GF-D8 (cell line): Measurements from ENCODE around the gene SLC25A51.
A peak's percentile ranks its signal among the peaks of the same experiment; 100 is the strongest.

Experiments
- DNase-seq: peaks from one replicate; lab custom pipeline; 2025; lab: John Stamatoyannopoulos, UW

The SLC25A51 gene, protein sequence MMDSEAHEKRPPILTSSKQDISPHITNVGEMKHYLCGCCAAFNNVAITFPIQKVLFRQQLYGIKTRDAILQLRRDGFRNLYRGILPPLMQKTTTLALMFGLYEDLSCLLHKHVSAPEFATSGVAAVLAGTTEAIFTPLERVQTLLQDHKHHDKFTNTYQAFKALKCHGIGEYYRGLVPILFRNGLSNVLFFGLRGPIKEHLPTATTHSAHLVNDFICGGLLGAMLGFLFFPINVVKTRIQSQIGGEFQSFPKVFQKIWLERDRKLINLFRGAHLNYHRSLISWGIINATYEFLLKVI

DNA sequence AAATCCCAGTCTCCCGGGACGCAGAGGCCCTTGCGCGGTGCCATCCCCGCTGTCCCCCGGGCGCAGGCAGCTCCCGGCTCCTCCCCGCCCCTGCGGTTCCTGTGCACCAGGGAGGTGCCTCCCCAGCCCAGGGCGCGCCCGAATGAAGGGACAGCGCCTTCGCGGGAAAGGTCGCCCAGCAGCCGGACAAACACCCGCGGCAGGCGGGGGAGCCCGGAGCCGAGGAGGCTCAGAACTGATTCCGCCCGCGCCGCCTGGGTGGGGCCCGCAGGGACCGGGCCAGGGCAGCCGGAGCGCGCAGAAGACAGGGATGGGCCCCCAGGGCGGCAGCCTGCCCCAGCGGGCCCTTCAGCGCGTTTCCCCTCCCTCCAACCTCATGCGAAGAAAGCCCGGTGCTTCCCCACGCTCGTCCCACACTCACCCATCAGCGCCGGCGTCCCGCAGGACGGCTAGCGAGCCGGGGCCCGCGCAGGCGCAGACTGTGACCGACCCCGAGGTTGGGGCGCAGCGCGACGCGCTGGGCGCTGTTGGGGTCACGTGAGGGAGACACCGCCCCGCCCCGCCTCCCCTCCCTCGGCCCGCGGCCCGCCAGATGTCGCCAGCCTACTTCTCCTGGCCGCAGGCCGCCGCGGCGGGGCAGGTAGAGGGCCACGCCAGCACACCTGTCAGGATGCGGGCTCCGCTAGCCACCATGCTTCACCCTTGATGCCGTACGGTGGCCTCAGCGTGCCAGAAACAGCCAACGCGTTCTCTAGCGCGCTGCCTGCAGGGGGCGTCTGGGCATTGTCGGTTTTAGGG is at the start of gene SLC25A51:
TSS of gene SLC25A51 (minus strand) at position 481 of the 798 bp plus-strand sequence. CDS start 15,577 bp downstream, outside the sequence.
- DNase-seq, result peak; percentile 72

DNA sequence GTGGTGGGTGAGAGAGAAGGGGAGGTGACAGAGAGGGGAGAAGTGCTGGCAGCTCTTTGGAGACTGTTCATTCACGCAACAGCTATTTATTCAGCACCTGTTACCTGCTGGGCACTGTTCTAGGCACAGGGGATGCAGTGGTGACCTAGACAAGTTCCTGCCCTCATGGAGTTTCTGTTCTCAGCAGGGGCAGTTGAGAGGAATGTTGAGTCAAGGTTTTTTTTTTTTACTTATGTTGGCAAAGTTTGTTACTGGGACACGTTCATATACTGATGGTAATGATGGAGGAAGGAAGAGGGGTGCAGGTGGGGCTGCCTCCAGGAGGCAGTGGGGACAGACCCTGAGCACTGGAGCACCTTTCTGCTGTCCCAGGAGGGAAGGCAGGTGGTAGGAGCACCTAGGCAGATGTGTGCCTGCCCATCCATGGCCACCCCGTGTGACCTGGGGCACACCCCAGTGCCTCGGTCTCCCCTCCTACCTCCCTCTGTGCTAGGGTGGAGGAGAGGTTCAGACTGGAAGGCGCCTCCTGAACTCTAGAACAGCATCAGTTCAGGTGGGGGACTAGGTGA is 49.4 kb upstream of the SLC25A51 start:
- DNase-seq, result no peak

DNA sequence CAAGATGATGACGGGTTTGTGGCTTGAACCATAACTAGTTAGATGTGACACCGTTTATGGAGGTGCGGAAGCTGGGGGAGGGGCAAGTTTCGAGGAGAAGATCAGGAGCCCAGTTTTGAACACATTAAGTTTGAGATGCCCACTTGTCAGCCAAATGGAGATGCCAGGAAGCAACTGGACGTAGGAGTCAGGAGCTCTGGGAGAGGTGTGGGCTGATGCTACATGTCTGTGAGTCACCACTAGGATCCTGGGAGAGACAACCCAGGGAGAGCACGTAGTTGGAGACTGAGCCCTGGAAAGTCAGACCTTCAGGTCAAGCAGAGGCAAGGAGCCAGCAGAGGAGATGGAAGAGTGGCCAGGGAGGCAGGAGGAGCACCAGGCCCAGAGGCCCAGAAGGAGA is 48.8 kb upstream of the SLC25A51 start:
- DNase-seq, result no peak

DNA sequence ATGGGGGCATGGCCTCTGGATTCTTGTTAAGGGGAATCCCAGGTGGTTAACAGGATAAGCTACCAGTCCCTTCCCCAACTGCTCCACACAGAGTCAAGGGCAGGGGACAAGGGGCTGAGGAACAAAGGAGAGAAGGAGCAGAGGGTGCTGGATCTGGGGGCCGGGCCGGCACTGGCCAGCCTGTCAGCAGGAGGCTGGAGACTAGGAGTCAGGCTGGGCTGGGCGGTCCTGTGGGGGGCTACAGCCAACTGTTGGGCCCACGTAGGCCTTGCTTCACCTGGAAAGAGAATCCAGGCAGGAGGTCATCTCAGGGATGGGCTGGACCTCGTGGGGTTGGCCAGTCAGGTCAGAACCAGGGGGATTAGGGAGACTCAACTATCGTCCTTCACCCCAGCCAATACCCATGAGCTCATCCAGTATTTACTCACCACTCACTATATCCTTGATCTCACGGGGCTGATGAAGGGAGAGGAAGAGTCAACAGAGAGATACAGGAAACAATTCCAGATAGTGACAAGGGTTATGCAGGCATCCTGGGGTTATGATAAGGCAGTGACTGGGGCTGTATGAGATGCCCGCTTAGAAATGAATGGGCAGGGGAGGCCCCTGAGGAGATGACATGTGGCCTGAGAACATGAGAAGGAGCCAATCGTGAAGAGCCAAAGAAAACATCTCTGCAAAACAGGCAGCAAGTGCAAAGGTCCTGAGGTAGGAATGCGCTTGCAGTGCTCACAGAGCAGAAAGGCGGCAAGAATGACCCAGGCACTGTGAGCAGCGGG is 47.9 kb upstream of the SLC25A51 start:
- no peak for DNase-seq

DNA sequence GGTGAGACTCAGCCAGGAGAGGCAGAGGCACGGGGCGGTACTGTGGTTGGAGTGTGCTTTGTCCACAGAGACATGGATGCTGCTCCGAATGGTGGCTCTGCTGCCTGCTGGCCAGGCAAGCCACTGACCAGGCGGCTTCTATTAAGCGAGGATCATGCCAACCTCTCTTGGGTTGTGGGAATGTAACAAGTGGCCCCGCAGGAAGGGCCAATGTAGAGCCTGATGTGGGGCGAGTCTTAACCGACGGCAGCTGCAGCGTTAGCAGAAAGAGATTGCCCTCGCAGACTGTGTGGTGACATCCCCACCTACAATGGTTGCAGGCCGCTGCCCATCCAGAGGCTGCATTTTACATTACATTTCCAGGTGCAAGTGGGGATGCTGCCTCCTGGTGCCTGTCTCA is 46.6 kb upstream of the SLC25A51 start:
- no peak for DNase-seq

DNA sequence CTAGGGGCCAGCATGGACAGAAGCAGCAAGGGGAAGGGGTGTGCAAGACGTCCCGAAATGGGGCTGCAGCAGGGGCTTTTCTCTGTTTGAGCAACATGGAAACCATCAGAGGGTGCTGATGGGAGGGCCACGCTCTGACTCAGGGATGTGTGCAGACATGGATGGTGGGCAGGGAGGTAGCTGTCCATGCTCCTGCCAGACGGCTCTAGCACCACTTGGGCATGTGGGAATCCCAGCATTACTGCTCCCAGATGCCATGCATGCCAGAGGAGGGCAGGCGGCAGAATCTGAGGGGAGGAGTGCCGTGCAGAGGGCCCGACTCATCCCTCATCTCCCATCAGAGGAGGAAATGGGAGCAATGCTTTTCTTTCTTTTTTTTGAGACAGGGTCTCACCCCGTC is 45.6 kb upstream of the SLC25A51 start:
- no peak for DNase-seq

DNA sequence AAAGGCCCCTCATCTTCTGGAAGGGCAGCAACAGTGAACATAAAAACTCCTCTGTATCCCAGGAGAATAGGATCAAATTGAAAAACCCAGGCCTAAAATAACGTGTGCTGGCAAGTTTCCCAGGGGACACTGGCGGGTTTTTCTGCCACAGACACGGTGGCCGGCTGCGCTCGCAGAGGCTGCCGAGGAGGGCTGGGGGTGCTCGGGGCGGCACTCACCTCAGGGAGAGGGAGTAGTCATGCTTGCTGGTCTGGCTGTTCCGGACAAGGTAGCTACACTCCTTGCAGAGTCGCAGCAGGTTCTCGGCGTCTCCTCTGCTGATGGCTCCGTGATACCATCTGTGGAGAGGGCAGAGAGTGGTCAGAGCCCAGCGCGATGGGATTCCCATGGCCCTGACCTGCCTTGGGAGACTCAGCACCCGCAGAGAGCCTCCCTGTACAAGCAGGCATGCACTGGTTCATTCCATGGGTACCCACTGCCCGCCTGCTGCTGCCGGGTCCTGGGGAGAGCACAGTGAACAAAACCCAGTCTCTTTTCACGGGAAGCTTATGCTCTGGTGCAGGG is 44.6 kb upstream of the SLC25A51 start:
- no peak for DNase-seq

DNA sequence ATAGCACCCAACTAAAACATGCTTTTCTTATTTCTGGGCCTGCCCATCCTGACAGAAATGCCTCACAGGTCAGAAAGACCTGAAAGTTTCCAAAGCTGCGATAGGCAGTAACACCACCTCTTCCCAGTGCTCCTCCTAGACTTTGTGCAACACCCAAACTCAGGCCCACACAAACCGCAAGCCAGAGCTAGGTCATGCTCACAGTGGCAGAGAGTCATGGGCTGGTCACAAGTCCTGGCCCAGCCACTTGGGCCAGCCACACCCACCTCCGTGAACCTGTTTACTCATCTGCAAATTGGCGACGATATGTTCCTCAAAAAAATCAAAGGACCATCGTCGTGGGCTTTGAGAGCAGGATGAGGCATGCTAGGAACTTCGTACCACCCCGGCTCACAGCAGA is 44.0 kb upstream of the SLC25A51 start:
- no peak for DNase-seq

DNA sequence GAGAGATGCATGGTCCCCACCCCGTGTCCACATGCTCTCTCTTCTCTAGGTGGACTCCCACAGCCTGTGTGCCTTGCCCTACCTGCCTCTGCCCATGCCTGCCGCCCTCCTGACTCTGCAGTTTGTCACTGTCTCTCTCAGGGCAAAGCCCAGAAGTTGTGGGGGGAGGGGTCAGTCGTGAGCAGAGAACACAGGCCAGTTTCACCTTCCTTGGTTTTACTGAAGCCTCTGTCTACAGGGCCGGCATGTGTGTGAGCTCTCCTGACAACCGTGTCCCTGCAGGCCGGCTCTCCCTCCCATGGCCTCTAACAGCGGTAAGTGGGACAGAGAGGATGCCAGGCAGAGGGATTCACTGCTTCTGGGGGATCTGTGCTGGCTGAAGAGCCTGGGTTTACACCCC is 43.5 kb upstream of the SLC25A51 start:
- DNase-seq, result no peak

DNA sequence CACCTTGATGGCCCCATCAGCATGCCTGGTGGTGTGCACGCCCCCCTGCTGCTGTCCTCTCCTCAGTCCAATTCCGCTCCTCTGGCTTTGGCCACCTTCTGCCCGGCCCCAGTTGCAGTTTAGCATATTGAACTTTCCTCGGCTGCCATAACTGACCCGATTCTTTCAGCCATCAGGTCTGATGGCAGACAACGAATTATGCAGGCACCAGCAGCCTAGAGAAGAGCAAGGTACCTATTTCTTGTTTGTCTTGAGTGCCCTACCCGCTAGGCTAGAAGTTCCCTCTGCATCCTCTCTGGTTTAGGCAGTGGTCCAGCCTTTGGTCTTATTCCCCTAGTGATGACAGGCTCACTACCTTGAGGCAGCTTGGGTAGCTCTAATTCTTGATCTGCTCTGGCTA is 43.0 kb upstream of the SLC25A51 start:
- no peak for DNase-seq

DNA sequence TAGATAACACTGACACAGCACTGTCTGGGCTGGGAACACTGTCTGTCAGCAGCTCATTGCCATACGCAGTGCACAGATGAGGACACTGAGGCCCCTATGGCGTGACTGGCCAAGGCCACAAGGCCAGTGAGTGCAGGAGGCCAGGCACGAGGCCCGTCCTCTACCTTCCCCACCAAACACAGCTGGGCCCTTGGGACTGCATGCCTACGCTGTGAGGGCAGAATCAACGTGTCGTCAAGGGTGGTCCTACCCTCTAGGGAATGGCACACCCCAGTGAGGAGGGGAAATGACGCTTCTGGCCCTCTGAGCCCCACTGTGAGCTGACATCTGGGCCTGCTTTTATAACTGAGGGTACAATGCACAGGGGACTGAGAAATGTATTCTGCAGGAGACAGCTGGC is 42.1 kb upstream of the SLC25A51 start:
- DNase-seq, result no peak

DNA sequence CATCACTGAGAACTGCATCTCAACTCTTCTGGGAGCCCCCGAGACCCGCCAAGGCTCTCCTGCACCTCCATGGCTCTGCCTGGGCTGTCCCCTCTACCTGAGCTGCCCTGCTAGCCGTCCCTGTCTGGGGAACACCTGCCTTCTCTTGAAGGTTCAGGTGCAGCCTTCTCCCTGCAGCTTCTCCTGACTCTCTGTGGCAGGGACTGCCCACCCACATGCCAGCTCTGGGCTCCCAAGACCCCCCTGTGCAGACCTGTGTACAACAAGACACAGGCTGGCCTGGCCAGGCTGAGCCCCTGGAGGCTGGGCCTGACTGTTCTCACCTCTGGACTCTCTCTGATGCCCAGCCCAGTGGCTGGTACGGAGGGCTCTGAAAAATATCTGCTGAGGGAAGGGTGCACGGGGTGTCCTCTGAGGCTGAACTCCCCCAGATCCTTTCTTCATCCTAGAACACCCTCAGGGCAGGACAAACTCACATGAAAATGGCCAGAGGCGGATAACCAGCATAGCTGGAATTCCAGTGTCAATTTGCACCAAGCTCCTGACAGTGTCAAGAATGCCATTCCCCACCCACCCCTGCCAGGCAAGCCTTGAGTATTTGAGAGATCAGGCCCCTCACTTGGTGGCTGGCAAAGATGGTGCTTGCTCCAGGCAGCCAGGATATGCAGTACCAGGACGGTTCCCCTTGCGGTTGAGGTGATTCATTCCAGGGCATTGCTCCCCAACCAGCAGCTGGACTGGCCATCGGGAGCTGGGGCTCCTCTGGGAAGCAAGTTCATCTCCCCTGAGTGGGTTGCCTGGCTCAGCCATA is 40.9 kb upstream of the SLC25A51 start:
- DNase-seq, result no peak

DNA sequence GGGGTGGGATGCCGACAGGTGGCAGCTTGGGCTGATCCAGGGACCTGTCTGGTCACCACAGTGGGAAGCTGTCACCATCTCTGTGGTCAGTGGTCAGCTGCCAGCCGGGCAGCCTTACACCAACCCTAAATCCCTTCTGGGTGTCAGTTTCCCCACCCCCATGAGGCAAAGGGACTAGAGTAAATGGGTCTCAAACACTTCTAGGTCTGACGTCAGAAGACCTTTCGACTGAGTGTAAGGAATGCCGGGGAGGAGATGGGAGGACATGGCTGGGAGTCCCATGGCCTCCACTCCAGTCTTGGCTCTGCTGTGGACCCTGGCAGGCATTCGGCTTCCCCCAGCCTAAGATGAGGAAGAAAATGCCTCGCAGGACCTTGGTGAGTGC is 40.3 kb upstream of the SLC25A51 start:
- no peak for DNase-seq

DNA sequence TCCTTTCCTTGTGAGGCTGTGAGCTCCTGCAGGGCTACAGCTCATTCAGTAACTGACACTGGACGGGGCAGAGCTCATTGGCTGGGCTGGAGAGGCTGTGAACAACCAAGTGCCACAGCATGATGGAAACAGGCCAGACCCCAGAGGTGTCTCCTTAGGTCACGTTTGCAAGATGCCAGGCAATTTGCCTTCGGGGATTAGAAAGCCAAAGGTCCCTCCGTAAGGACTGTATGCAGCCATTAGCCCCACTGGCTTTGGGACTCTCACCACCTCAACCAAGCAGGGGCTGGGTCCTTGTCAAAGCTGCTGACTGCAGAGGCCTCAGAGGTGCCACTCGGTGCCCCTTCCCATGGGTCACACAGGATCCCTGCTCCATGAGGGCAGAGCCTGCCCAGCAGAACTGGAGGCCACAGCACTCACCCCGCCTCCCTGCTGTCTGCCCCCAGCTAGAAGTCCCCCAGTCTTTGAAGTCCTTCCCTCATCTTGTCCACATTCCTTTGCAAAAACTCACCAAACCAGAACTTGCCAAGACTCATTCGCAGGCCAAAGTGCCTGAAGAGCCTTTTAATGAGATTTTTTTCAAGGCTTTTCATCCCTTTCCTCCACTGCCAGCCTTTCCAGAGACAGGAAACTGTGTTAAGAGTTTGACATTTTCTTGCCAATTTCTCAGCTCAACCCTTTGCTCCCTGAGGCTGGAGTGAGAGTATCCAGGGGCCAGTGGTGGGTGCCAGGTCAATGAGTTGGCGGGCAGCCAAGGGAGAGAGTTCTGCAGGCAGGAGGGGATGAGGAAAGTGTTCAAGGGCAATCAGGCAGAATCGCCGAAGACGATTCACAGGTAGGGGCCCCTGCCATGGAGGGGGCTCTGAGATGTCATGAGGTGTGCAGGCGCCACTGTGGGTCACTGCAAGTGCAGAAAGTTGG is 39.7 kb upstream of the SLC25A51 start:
- no peak for DNase-seq

DNA sequence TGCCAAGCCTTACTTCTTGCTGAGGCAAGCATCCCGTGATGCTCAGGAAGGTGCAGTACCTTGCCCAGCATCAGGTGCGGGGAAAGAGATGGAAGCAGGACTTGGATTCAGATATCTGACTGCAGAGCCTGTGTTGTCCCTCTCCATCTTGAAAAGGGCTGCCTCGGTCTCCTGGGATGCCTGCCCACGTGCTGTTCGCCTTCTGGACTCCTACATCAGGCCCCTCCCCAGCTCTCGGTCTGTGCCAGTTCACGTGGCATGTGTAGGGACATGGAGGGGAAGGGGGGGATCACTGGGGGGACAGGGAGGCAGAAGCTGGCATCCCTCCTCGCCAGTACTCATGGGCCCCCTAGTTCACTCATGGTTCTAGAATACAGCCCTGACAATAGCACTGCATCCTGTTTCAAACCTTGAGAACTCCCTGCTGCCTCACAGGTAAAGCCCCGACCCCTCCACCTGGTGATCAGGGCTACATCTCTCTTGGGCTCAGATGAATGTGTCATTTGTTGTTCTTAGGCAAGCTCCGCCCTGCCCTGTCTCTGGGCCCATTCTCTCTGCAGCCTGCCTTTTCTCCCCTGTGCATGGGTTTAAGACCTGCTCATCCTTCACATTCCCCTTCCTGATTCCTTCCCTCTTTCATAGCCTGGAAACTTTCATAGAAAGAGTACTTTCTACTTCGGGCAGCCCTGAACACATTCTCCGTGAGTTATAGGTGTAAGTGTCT is 38.9 kb upstream of the SLC25A51 start:
- DNase-seq, result no peak

DNA sequence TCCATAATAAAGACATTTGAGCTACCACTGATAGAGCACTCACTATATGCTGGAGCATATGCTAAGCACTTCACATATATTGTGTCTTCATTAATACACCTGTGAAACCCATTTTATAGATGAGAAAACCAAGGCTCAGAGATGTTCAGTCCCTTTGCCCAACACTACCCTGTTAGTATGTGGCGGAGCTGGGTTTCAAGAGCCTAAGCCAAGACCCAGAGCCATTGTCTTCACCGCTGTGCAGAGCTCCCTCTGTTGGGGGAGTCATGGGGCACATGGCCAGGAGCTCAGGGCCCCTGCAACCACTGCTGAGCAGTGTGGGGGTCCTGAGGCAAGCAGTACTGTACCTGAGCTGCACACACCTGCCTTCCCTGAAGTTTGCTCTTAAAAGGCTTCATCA is 37.3 kb upstream of the SLC25A51 start:
- no peak for DNase-seq

DNA sequence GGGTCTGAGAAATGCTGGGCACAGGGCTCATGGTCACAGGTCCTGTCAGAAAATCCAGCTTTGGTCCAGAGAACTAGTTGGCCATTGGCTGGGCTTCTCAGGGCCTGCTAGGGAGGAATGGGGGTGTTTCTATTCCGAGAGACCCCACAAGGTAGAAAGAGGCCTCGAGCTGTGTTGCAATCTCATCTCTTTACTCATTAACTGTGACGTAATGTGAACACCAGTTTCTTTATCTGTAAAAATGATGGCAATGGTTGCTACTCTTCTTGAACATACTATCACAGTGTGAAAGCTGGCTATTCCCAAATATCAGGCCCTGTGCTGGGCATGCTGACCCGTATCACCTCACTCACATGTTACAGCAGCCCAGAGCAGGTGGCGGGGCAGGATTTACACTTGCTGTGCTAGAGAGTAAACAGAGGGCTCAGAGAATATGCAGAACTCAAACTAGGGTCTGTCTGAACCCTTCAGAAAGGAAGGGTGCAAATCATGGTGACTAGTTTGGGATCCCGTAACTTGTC is 35.7 kb upstream of the SLC25A51 start:
- DNase-seq, result no peak

DNA sequence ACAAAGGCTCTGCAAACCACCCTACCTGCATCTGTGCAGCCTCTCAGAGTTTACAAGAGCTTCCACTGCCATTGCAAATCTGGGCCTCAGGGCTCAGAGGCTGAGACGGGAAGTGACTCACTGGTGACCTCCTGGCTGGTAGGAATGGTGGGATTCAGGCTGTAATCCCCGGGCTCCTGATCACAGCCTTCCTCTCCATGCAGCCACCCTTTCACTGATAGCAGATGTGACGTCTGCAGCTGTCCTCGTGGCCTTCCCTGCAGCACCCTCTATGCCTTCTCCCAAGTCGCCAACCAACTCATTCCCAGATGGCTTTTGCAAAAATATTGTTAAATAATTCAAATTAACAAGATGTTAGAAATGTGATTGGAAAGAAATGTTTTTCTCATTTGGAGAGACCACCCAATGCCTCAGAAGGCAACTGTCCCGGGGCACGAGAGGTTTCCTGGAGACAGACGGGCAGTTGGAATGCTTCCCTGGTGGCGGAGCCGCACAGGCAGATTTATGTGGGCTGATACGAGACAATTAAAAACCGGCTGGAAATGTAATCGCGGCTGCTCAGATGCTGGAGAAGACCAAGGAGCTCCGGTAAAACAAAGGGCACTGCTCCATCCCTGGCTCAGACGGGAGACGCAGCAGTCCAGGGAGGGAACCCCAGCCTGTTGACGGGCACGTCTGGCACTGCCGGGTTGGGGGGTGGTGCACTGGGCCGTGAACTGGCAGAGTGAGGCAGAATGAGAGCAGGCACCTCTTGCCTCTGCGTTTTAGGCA is 34.4 kb upstream of the SLC25A51 start:
- no peak for DNase-seq
